A549 treated with Mapracorat at 1 μM for 4 hours (cell line): ENCODE measurements around the gene GABRE. TPM values are rescaled to one million over a fixed set of nuclear protein-coding genes. Genes with fewer than 3 reads are reported as not detected.

Experiments
- total RNA-seq: library from RNA; stranded (reverse); fragments of 200-300 nt; extraction: Qiagen RNA extraction; gene quantifications from 5 replicates; pipeline ENCODE4 v1.2.3, GENCODE V29; 2022

GABRE gene
- total RNA-seq = 14.5 to 24.5 TPM (median 18.1 TPM) in 5 replicates

DNA sequence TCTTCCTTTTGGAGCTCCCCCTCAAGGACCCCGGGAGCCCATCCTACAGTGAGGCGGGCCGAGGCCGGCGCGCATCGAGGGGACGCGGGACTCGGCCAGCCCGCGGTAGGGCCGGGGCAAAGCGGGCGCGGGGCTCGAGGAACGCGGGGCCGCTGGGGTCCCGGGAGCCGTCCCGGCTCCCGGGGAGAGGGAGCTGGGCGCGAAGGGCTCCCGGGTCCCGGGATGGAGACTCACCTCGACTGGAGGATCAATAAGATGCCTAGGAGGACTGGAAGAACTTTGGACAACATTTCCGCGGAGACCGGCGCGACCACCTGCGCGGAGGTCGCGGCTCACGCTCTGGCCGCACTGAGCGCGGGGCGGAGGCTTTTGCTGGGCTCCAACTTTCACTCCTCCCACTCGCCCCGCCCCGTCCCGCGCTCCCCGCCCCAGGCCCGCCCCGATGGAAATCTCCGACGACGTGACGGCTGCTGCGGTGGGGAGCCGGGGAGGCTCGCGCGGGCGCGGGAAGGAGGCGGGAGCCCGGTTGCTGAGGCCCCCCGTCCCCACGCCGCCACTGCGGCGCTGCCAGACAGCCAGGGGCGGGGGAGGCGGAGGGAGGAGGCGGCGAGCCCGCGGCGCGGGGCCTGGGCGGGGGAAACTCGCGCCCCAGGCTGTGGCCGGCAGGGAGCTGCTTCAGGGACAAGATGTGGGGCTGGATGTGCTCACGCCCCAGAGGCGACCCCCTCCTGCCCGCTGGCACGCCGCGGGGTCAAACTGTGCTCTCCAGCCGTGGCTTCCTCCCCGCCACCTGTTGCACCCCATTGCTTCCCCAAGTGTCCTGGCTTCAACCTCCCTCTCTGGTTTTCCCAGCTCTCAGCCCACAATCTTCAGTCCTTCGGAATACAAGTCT lies at the start of gene GABRE:
TSS of gene GABRE (minus strand) at position 341 of the 892 bp plus-strand sequence. CDS start at position 290, 51 bp downstream.

GRCh38 chrX:151912780-151913179 lies 61.7 kb downstream of the GABRE start, which contains the start of gene MAGEA4:
MAGEA4 (plus strand) TSS chrX:151912889; CDS start chrX:151923665, 10,776 bp downstream.

Other genes with a start within 250 kb of the GABRE start
- not detected in 5 replicates for gene CNGA2, start 239.9 kb downstream of the GABRE start, total RNA-seq
- gene MAGEA4, start 61.8 kb downstream of the GABRE start, total RNA-seq = not detected in 5 replicates
- gene MAGEA10, start 163.9 kb upstream of the GABRE start, total RNA-seq = not detected in 5 replicates